MV-4-11 (cell line): ENCODE measurements around the gene GIMAP5.

Experiments used
- DNase-seq: peaks from one replicate; lab custom pipeline; 2025; lab: John Stamatoyannopoulos, UW

GIMAP5 gene

GRCh38 chr7:150735596-150736358 lies 1.4 kb upstream of the GIMAP5 start:
- DNase-seq, result no peak

- DNase-seq, result no peak
These were observed 354 bp upstream of the GIMAP5 start for GRCh38 chr7:150736864-150737263.

- DNase-seq, result no peak
These were observed 874 bp downstream of the GIMAP5 start for GRCh38 chr7:150738092-150738491.

- no peak for DNase-seq
These were observed 1.4 kb downstream of the GIMAP5 start for GRCh38 chr7:150738591-150739001.

- DNase-seq, result peak; percentile 3
These were observed 1.8 kb downstream of the GIMAP5 start for GRCh38 chr7:150739033-150739432.

DNA sequence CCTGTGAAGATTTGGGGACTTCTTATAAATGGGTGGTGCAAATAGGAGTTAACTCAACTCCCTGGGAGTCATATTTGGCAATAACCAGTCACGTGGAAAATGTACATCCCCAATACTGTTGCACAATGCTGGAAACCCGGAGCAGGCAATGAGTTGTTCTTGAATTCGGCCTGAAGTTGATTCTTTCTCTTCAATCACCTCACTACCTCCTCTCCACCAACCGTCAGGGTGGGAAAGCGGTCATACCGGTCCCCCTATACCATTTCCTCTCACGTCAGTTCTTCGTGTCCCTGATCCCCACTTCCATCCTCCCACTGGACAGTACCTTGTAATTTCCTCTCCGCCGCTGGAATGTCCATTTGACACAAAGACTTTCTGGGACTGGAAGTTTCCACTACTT lies 2.8 kb downstream of the GIMAP5 start:
- DNase-seq, result peak; percentile 38

DNA sequence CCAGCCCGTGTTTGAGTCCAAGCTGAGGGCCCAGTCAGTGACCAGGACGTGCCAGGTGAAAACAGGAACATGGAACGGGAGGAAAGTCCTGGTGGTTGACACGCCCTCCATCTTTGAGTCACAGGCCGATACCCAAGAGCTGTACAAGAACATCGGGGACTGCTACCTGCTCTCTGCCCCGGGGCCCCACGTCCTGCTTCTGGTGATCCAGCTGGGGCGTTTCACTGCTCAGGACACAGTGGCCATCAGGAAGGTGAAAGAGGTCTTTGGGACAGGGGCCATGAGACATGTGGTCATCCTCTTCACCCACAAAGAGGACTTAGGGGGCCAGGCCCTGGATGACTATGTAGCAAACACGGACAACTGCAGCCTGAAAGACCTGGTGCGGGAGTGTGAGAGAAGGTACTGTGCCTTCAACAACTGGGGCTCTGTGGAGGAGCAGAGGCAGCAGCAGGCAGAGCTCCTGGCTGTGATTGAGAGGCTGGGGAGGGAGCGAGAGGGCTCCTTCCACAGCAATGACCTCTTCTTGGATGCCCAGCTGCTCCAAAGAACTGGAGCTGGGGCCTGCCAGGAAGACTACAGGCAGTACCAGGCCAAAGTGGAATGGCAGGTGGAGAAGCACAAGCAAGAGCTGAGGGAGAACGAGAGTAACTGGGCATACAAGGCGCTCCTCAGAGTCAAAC lies 5.2 kb downstream of the GIMAP5 start:
- no peak for DNase-seq

- DNase-seq, result no peak
These were observed 6.9 kb downstream of the GIMAP5 start for GRCh38 chr7:150744041-150744656.

DNA sequence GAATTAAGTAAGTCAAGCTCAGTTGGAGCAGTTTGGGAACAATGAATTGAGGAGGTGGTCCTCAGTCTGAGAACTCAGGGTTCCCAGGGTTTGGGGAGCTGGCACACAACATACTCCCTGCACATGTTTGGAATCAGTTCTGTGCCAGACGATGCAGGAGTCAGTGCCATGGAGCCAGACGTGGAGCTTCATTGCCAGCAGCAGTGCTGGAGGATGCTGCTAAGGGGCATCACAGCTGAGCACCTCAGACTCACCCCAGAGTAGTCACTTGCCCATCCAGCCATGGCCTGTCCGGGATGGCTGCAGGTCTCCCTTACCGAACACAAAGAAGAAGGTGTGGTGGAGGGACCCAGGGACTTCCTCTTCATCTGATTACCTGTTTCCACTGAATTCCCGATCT lies 7.9 kb downstream of the GIMAP5 start:
- DNase-seq, result no peak

- DNase-seq, result no peak
These were observed 8.7 kb downstream of the GIMAP5 start for GRCh38 chr7:150745876-150746275.

- no peak for DNase-seq
These were observed 9.7 kb downstream of the GIMAP5 start for GRCh38 chr7:150746921-150747320.

- DNase-seq, result no peak
These were observed 11.2 kb downstream of the GIMAP5 start for GRCh38 chr7:150748376-150748775.

GRCh38 chr7:150751702-150752101 lies 14.5 kb downstream of the GIMAP5 start:
- DNase-seq, result peak; percentile 4

DNA sequence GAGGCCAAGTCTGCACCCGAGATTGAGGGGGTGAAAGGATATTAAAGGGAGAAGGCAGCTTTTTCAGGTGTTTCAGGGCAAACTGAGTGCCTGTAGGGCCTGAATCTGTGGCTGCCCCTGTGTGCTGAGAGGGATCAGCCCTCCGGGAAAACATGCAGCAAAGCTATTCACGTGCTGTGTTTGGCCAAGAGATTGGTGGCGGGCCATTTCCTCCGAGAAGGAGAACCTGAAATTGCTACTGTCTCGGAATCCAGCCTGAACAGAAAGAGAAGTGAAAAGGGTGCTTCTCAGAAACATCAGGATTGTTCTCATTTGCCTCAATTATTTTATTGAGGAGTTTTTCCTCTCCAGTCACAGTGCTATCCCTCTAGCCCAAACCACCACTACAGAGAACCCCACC lies 16.0 kb downstream of the GIMAP5 start:
- peak; percentile 72 for DNase-seq

GRCh38 chr7:150753826-150754603 lies 16.8 kb downstream of the GIMAP5 start:
- DNase-seq, result peak; percentile 95

DNA sequence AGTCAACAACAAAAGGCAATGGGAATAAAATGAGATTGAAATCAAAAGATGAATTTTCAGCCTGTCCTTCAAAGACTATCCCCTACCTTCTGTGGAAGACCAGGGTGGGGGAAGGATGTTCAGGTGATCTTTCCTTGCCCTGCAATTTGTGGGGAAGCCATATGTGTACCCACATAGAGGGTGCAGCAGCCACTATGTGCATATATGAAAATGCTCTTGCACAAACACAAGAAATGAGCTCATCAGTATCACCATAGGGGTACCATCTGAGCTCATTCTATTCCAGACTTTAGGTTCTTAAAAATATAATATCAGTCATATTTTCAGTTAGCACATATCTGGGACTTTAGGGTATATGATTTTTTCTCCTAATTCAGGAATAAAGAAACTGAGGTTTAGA lies 17.7 kb downstream of the GIMAP5 start:
- peak; percentile 18 for DNase-seq

- peak; percentile 88 for DNase-seq
These were observed 18.4 kb downstream of the GIMAP5 start for GRCh38 chr7:150755473-150756099.

- no peak for DNase-seq
These were observed 18.9 kb downstream of the GIMAP5 start for GRCh38 chr7:150756166-150756565.

DNA sequence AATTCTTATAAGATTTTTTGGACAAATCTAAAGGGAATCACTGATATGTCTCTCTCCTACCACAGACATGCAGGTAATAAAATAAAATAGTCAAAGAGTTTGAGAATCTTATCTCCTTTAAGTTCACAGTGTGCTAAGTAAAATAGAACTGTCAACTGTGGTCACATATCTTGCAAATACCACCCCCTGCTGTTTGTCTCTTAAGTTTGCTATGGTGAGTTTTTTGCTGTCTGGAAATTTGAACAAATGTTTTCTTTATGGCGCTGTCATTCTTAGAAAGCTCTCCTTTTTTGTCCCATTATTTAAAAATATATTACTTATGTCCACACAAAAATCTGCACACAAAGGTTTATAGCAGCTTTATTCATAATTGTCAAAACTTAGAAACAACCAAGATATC lies 19.6 kb downstream of the GIMAP5 start:
- DNase-seq, result peak; percentile 34

- DNase-seq, result no peak
These were observed 22.3 kb downstream of the GIMAP5 start for GRCh38 chr7:150759479-150759878.

DNA sequence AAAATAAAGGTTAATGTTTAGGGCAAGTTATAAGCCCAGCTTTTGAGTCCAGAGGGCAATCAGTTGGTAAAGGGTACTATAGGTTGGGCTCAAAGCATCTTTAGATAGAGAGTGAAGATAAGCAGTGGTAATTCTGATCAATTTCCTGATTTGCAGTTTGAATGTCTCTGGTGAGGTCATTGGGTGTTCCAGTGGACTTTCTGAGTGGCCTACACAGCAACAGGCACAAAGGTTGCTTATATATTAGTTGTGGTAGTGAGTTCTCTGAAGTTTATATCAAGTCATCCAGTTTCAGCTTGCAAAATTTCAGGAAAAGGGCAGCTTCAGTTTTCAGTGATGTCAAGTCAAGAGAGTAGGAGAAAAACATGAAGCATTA lies 29.1 kb downstream of the GIMAP5 start:
- DNase-seq, result no peak

GRCh38 chr7:150769768-150770167 lies 32.5 kb downstream of the GIMAP5 start:
- DNase-seq, result no peak
